GM23248 (cell line): Measurements from ENCODE around the gene KIF1A. TPM values are rescaled to one million over a fixed set of nuclear protein-coding genes. Genes with fewer than 3 reads are reported as not detected.

Experiments used
- DNase-seq: peaks from one replicate; pipeline ENCODE4 v3.0.0-alpha.2; 2015
- H2AFZ ChIP-seq: fragments of 200-600 bp; sonication (generic); 2 replicates; pipeline ENCODE4 v1.6.1; 2016; ENCODE audit warnings: antibody characterized with exemption
- H3F3A ChIP-seq: fragments of 200-600 bp; sonication (generic); 2 replicates; pipeline ENCODE4 v1.6.1; 2016; ENCODE audit warnings: mild to moderate bottlenecking, antibody characterized with exemption, mixed run types; ENCODE audit not compliant: insufficient read depth
- H3K27ac ChIP-seq: fragments of 200-600 bp; sonication (generic); 2 replicates; pipeline ENCODE4 v1.5.1; 2016; ENCODE audit warnings: mild to moderate bottlenecking
- H3K27me3 ChIP-seq: fragments of 200-600 bp; sonication (generic); replicated peaks from 2 replicates; pipeline ENCODE4 v1.6.1; 2016; ENCODE audit warnings: mild to moderate bottlenecking; ENCODE audit not compliant: insufficient read depth
- H3K36me3 ChIP-seq: fragments of 200-600 bp; sonication (generic); 2 replicates; pipeline ENCODE4 v1.6.1; 2016; ENCODE audit warnings: low read depth, mild to moderate bottlenecking
- H3K4me1 ChIP-seq: fragments of 200-600 bp; sonication (generic); 2 replicates; pipeline ENCODE4 v1.6.1; 2016; ENCODE audit warnings: mild to moderate bottlenecking; ENCODE audit not compliant: insufficient read depth
- H3K4me2 ChIP-seq: fragments of 200-600 bp; sonication (generic); one replicate; pipeline ENCODE4 v1.6.1; 2016; ENCODE audit warnings: mild to moderate bottlenecking; ENCODE audit not compliant: unreplicated experiment
- H3K4me3 ChIP-seq: fragments of 200-600 bp; sonication (generic); 2 replicates; pipeline ENCODE4 v1.5.1; 2016; ENCODE audit warnings: mild to moderate bottlenecking
- H3K79me2 ChIP-seq: fragments of 200-600 bp; sonication (generic); 2 replicates; pipeline ENCODE4 v1.6.1; 2016; ENCODE audit warnings: mild to moderate bottlenecking; ENCODE audit not compliant: insufficient read depth
- H3K9ac ChIP-seq: fragments of 200-600 bp; sonication (generic); 2 replicates; pipeline ENCODE4 v1.6.1; 2016; ENCODE audit warnings: mild to moderate bottlenecking
- H3K9me2 ChIP-seq: fragments of 200-600 bp; sonication (generic); 2 replicates; pipeline ENCODE4 v1.6.1; 2016; ENCODE audit warnings: mixed run types, mild to moderate bottlenecking, moderate library complexity; ENCODE audit not compliant: insufficient read depth
- H3K9me3 ChIP-seq: fragments of 200-600 bp; sonication (generic); one replicate; pipeline ENCODE4 v1.6.1; 2017; ENCODE audit warnings: low read depth
- H4K20me1 ChIP-seq: fragments of 200-600 bp; sonication (generic); 2 replicates; pipeline ENCODE4 v1.6.0; 2016; ENCODE audit not compliant: insufficient read depth
- EZH2 ChIP-seq: fragments of 200-600 bp; sonication (generic); IDR thresholded peaks from 2 replicates; pipeline ENCODE4 v1.6.1; 2018; ENCODE audit warnings: antibody characterized with exemption, mild to moderate bottlenecking; ENCODE audit not compliant: insufficient read depth, poor library complexity, severe bottlenecking
- EZH2phosphoT487 ChIP-seq: fragments of 200-600 bp; sonication (generic); IDR thresholded peaks from 2 replicates; pipeline ENCODE4 v1.6.1; 2018; ENCODE audit warnings: antibody characterized with exemption, moderate library complexity, mild to moderate bottlenecking, low read depth; ENCODE audit not compliant: insufficient read depth
- WGBS, 2 experiments: methylation state at CpG; one replicate each; pipeline ENCODE4 v1.1.6; 2015 to 2017; ENCODE audit warnings: low lambda C conversion rate in 2 of 2, low coverage in 1 of 2; ENCODE audit errors: missing lambda C conversion rate in 2 of 2; 5-methylcytosine and 5-hydroxymethylcytosine counted together
- in situ Hi-C: fragments of 300-500 bp; cut with MboI; formaldehyde crosslinking; loops from 2 replicates; pipeline ENCODE4 v1.15.0; 2020
- polyA plus RNA-seq: library from polyadenylated mRNA; unstranded; fragments of >200 nt; fragmentation: Nextera tagmentation; extraction: Ambion mirVana; gene quantifications from 2 replicates; pipeline ENCODE4 v1.2.1, GENCODE V29; 2016
- total RNA-seq: library from RNA; depleted of rRNA; stranded (reverse); fragments of >200 nt; shearing (Covaris generic); gene quantifications from 2 replicates; pipeline ENCODE4 v1.2.3, GENCODE V29; 2014

The KIF1A gene
- total and polyA plus RNA-seq, 2 experiments from 2014 or later = under 0.01 to 0.05 TPM

GRCh38 chr2:240728827-240729226 lies 91.2 kb downstream of the KIF1A start:
- TF ChIP-seq EZH2 = no peak
- TF ChIP-seq EZH2phosphoT487 = no peak
- Histone ChIP-seq H3F3A (no peaks in the 10 kb centered on the region), H3K4me3 (no peak overlapping the region), H3K9ac (no peak overlapping the region), H3K79me2 (no peaks in the 10 kb centered on the region), H2AFZ (no peak overlapping the region), H3K4me1 (no peaks in the 10 kb centered on the region), H3K4me2 (no peak overlapping the region), H3K9me2 (no peaks in the 10 kb centered on the region), H4K20me1 (no peaks in the 10 kb centered on the region), H3K36me3 (no peaks in the 10 kb centered on the region), H3K27me3 (peaks cover 8% of the 10 kb centered on the region; the same call in 1 of the 2 replicates), H3K9me3 (no peaks in the 10 kb centered on the region), H3K27ac (no peak overlapping the region)
- 33 to 39% methylated on average over 7 of the region's 7 CpGs for WGBS, 2 experiments
- DNase-seq = peak; percentile 46
- in situ Hi-C loops = no loop called here

GRCh38 chr2:240728361-240728760 lies 91.7 kb downstream of the KIF1A start:
- in situ Hi-C loops = no loop called here

GRCh38 chr2:240727913-240728312 lies 92.1 kb downstream of the KIF1A start:
- TF ChIP-seq EZH2phosphoT487 (no peak), EZH2 (no peak)
- Histone ChIP-seq H3K4me2 (no peak overlapping the region), H3K27ac (no peak overlapping the region), H3K4me1 (no peaks in the 10 kb centered on the region), H3K36me3 (no peaks in the 10 kb centered on the region), H4K20me1 (no peaks in the 10 kb centered on the region), H3K27me3 (peaks cover 8% of the 10 kb centered on the region; the same call in 1 of the 2 replicates), H3K9ac (no peak overlapping the region), H3K79me2 (no peaks in the 10 kb centered on the region), H3F3A (no peaks in the 10 kb centered on the region), H3K9me2 (no peaks in the 10 kb centered on the region), H2AFZ (no peak overlapping the region), H3K4me3 (no peak overlapping the region), H3K9me3 (no peaks in the 10 kb centered on the region)
- no peak for DNase-seq
- 56 to 58% methylated on average over 14 to 15 of the region's 15 CpGs for WGBS, 2 experiments
- in situ Hi-C loops = no loop called here

More at GRCh38 chr2:240728361-240728760, 91.7 kb downstream of the KIF1A start:
- H3K4me3 ChIP-seq = no peak overlapping the region
- no peak overlapping the region for H3K27ac ChIP-seq
- H3K27me3 ChIP-seq = peaks cover 8% of the 10 kb centered on the region; the same call in 1 of the 2 replicates
- H3F3A ChIP-seq = no peaks in the 10 kb centered on the region
- no peaks in the 10 kb centered on the region for H3K79me2 ChIP-seq
- no peak overlapping the region for H3K4me2 ChIP-seq
- H2AFZ ChIP-seq = no peak overlapping the region
- H3K4me1 ChIP-seq = no peaks in the 10 kb centered on the region
- WGBS, 2 experiments = 72 to 81% methylated on average over 10 of the region's 10 CpGs
- no peaks in the 10 kb centered on the region for H3K9me3 ChIP-seq
- TF ChIP-seq EZH2phosphoT487 (no peak), EZH2 (no peak)
- H4K20me1 ChIP-seq = no peaks in the 10 kb centered on the region
- H3K9me2 ChIP-seq = no peaks in the 10 kb centered on the region
- no peak for DNase-seq
- no peaks in the 10 kb centered on the region for H3K36me3 ChIP-seq
- H3K9ac ChIP-seq = no peak overlapping the region

GRCh38 chr2:240727439-240727838 lies 92.6 kb downstream of the KIF1A start:
- no peak overlapping the region for H3K9ac ChIP-seq
- in situ Hi-C loops = no loop called here
- peaks cover 8% of the 10 kb centered on the region; the same call in 1 of the 2 replicates for H3K27me3 ChIP-seq
- no peak overlapping the region for H2AFZ ChIP-seq
- H3K4me2 ChIP-seq = no peak overlapping the region
- no peak for TF ChIP-seq EZH2phosphoT487
- H4K20me1 ChIP-seq = no peaks in the 10 kb centered on the region
- WGBS, 2 experiments = 65 to 77% methylated on average over 14 of the region's 14 CpGs
- no peaks in the 10 kb centered on the region for H3F3A ChIP-seq
- H3K79me2 ChIP-seq = no peaks in the 10 kb centered on the region
- no peak overlapping the region for H3K27ac ChIP-seq
- H3K4me3 ChIP-seq = no peak overlapping the region
- no peaks in the 10 kb centered on the region for H3K9me2 ChIP-seq
- H3K36me3 ChIP-seq = no peaks in the 10 kb centered on the region
- H3K4me1 ChIP-seq = no peaks in the 10 kb centered on the region
- H3K9me3 ChIP-seq = no peaks in the 10 kb centered on the region
- no peak for DNase-seq

GRCh38 chr2:240726876-240727275 lies 93.1 kb downstream of the KIF1A start:
- H3K9me2 ChIP-seq = no peaks in the 10 kb centered on the region
- no peak overlapping the region for H2AFZ ChIP-seq
- no peaks in the 10 kb centered on the region for H4K20me1 ChIP-seq
- in situ Hi-C loops = no loop called here
- H3K27ac ChIP-seq = no peak overlapping the region
- peaks cover 8% of the 10 kb centered on the region; the same call in 1 of the 2 replicates for H3K27me3 ChIP-seq
- no peaks in the 10 kb centered on the region for H3K36me3 ChIP-seq
- DNase-seq = no peak
- no peaks in the 10 kb centered on the region for H3F3A ChIP-seq
- H3K4me3 ChIP-seq = no peak overlapping the region
- TF ChIP-seq EZH2 = no peak
- no peak for TF ChIP-seq EZH2phosphoT487
- no peak overlapping the region for H3K9ac ChIP-seq
- H3K4me1 ChIP-seq = no peaks in the 10 kb centered on the region
- H3K79me2 ChIP-seq = no peaks in the 10 kb centered on the region
- WGBS, 2 experiments = 60 to 66% methylated on average over 14 of the region's 14 CpGs
- no peak overlapping the region for H3K4me2 ChIP-seq
- H3K9me3 ChIP-seq = no peaks in the 10 kb centered on the region
